GDM1 (cell line): ENCODE measurements around the gene SCIN.

Source experiments
- DNase-seq: peaks from one replicate; lab custom pipeline; 2025; lab: John Stamatoyannopoulos, UW

SCIN gene

DNA sequence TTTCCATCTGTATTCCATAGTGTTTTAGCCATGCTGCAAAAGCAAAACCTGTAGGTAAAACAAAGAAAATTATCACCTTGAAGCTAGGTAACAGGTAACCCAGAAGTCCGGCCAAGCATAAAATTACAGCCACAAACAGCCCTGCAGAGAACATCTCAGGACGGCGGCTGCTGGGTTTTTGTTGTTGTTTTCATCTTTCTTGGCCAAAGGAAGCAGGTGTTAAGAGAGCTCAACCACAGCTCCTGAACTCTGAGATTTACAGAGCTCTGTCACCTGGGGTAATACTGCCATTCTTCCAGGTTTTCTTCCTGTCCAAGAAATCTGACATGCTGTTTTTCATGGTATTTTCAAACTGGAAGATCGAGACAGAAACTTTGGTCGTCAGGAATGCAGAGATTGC lies 847 bp upstream of the SCIN start:
- no peak for DNase-seq

GRCh38 chr7:12570168-12570533 lies 369 bp upstream of the SCIN start:
- DNase-seq: no peak

DNA sequence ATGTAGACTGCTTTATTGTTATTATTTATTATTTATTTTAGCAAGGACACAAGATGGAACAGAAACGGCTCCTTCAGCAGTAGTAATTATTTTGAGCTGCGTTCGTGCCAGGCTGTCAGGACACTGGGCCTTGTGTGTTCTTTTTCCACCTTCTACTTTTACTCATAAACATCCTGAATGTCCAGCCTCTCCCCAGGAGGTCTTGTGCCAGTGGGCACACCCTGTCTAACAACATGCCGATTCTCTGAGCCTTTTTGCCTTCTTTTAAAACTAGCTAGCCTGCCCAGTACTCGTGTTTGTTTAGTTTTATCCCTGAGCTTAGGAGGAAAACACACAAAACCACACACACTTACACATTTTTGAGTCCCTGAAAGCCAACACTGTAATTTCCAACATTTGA lies 1.2 kb downstream of the SCIN start:
- DNase-seq: no peak

GRCh38 chr7:12572941-12573575 lies 2.5 kb downstream of the SCIN start:
- DNase-seq: no peak

DNA sequence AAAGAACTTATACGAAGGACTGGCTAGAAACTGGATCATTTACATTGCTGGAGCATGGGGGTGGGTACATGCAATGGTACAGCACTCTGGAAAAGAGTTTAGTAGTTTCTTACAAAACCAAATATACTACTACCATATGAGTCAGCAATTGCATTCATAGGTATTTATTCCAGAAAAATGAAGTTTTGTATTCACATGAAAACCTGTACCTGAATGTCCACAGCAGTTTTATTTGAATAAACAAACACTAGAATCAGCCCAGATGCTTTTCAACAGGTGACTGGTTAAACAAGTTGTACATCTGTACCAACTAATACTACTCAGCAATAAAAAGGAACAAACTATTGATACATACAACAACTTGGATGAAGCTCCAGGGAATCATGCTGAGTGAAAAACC lies 3.4 kb downstream of the SCIN start:
- DNase-seq: no peak

DNA sequence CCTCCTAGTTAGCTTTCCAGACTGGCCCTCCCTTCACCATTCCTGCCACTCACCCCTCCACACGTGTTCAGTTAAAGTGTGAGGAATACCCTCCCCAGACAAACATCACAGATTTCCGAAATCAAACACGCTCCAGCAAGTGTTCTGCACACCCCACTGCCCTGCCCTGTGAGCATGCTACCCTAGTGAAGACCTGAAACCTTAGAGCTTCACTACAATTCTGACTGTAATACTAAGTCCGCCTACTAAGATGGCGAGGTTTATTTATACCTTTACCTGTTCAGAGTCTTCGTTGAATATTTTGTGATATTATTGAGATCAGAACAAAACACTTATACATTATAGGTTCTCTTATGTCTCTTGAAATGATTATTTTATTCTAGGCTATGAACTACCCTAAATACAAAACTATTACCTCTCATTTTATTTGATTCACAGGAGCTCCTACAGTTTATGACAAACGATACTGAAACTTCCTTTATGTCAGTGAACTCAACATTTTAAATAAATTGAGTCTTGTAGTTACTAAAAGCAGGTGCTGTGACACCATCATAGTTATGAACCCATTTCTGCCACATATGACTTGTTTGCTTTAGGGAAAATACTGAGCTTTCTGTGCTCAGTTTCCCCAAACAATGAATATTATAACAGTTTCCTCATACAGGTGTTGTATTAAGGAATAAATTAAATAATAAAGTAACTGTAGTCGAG lies 8.6 kb downstream of the SCIN start:
- DNase-seq: no peak

DNA sequence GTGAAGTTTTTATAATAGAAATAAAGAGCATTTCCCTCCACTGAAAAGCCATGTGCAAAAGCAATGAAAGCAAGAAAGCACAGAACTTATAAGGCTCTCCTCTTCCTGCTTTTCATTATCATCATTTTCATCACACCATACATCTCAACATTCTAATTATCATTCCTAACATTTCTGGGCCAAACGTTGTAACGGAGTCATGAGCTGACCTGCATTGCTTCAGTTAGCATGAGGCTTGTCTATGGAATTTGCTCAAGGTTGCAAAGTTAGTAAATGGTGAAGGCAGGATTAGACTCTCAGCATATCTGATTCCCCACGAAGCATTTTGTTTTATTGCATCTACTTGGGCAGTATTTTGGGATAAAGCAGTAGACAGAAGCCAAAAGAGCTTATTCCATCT lies 11.4 kb downstream of the SCIN start:
- DNase-seq: no peak

- no peak for DNase-seq
Measured at GRCh38 chr7:12582362-12582761, 11.8 kb downstream of the SCIN start.

DNA sequence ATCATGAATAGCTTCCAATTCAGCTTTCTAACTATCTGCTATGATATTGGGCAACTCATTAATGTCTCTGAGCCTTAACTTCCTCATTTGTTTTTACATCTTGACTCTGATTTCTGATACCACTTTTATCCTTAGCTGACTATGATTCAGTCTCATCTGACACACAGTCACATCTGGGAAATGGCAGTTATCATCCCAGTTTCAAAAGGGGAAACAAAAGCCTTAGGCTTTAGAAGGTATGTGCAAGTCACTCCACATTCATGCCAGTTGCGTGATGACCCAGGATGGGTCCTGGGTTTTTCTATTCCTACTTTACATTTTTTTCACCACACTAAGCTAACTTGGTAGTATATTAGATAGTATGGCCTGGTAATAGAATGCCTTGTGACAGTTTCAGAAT lies 12.7 kb downstream of the SCIN start:
- no peak for DNase-seq

- DNase-seq: no peak
Measured at GRCh38 chr7:12583922-12584321, 13.4 kb downstream of the SCIN start.

DNA sequence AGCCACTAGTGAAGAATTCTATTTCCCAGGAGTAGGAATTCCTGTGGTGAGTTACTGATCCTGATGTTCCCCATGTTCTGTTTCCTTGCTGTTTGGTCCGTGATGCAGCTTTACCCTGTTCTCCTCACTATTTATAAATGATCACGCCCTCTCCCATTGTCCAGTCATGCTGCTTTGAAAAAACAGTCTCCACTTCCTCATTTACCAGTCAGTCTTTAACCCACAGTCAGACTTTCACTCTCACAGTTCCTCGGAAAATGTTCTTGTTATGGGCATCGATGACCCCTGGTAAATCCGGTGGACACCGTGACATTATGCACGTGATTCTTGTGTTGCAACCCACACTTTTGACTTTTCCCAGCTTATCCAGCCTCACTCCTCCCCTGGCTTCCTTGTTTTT lies 14.4 kb downstream of the SCIN start:
- no peak for DNase-seq

DNA sequence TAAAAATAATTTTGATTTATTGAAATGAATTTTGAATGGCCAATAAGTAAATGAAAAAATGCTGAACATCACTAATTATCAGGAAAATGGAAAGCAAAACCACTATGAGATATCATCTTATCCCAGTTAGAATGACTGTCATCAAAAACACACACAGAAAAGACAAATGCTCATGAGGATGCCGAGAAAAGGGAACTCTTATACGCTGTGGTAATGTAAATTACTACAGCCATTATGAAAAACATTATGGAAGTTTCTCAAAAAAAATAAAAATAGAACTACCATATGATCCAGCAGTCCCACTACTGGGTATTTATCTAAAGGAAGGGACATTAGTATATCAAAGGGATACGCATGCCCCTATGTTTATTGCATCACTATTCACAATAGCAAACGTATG lies 15.8 kb downstream of the SCIN start:
- DNase-seq: no peak

DNA sequence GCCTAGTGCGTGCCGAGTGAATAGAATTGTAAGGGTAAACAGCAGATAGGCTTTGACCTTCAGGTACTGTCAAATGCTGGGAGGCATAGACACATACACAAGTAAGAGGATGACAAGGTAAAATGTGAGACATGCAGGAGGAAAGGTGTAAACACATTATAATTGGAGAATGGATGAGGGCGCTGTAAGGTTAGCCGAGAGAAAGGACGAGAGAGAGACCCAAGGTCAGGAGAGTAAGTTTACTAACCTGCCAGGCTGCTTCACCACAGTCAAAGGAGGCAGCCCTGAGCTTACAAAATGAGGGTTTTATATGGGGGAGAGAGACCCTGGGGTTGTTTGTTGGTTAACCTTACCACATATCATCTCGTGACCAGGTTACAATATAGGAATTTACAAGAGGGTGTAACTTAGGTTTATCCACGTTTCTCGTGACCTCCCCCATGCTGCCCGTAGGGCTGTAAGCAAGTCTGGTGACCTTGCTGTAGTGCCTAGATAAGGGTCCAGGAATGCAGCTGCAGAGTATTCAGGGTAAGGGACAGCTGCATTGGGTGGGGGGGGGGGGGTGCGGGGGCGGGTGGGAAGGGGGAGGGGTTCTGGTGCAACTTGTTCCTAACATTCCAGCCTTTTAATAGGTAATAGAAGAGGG lies 17.9 kb downstream of the SCIN start:
- no peak for DNase-seq

GRCh38 chr7:12590559-12590958 lies 20.0 kb downstream of the SCIN start:
- no peak for DNase-seq

DNA sequence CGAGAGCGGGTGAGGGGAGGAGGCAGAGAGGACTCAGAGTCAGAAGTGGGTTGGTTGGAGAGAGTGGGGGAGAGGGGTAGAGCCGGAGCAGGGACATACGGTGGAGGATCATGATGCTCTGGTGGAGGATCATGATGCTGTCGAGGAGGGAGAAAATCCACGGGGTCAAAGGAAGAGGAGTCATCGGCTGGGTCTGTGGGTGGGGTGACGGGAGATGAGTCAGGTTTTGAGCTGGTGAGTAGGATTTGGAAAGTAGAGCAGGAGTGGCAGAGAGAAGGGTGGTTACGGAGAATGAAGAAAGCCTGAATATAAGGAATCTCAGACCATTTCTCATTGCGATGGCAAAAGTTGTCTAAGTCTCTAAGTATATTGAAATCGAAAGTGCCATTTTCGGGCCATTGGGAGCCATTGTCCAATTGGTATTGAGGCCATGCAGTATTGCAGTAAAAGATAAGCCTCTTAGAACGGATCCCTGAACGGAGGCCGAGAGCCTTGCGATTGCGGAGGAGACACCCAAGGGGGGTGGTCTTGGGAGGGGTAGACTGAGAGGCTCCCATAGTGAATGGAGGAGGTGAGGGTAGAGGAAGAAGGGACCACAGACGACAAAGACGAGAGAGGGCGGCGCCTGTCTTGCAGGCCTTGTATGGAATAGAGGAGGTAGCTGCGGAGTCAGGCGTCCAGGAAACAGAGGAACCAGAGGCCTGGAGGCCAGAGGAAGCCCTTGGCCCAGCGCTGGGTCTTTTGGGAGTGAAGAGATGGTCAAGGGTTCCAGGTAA lies 23.8 kb downstream of the SCIN start:
- no peak for DNase-seq

GRCh38 chr7:12595148-12595547 lies 24.6 kb downstream of the SCIN start:
- no peak for DNase-seq

GRCh38 chr7:12596225-12596790 lies 25.8 kb downstream of the SCIN start:
- no peak for DNase-seq

DNA sequence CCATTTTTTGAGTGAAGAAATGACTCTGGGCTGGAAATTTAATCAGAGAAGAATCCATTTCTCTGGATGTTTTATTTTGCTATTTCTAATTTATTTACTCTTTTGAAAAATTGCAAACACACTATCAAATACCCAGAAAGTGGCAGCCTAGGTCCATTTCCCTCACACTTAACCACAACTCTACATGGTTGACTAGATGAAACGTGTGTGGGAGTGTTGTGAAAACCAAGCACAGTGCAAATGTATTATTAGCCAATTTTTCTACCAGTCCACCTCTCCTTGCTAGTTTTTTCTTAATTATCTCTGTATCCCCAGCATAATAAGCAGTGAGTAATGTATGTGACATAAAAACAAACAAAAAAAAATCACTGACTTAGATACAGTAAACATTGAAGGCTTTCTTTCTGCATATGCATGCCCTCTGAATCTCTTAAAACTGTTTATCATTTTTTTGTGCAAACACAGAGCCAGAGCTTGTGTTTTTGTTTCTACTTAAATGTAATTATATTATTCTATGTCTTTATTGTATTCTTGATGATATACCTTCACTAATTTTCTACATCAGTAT lies 30.9 kb downstream of the SCIN start:
- DNase-seq: no peak

- no peak for DNase-seq
Measured at GRCh38 chr7:12607134-12607533, 36.6 kb downstream of the SCIN start.

DNA sequence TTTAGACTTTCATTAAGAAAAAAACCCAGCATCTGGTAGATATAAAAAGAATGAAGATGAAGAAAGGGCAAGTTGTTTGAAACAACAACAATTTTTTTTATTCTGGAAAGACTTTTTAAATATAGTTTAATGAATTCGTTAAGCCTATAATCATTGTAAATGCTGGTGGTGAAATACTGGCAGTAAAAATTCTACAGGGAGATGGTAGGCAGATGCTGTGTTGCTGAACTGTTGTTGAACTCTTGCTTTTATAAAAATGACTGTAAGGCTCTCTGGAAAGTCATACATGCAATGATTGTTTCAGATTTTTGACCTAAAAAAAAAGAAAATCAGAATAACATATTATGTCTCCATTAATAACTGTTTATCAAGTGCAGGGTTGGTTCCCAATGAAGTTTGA lies 39.0 kb downstream of the SCIN start:
- DNase-seq: no peak

DNA sequence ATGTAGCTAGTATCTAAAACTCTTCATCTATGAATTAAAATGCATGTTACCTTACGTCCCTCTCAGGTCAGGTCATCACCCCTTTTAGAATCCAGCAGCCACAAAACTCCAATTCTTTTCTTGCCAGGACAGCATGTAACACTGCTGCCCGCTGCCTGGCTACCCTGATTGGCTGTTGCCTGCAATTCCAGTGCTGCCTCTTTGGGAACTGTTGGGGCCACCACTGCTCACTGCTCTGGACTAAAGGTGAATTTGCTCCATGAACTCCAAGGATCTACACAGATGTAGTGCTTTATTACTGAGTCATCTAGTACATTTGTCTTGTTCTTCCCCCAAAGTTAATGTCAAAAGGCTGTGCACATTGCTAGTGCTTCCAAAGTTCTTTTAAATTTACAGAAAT lies 40.4 kb downstream of the SCIN start:
- DNase-seq: no peak

DNA sequence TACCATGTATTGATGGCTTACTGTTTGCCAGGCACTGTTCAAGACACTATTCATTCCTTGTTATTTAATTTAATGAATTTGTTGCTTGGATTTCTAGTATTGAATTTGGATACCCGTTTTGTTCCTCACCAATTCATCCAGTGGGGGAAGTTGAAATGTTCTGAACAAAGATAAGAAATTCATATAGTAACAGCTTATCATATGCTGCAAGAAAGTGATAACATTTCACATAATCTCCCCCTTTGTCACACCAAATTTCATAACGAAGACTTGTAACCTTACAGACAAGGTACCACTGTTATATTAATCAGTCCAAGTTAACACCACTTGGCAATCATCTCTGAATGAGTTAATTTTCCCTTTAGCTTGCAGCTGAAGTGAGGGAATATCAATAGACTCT lies 42.1 kb downstream of the SCIN start:
- no peak for DNase-seq
